Right cardiac atrium (tissue), 5 donors: ENCODE measurements around the gene VAV3. TPM values are rescaled to one million over a fixed set of nuclear protein-coding genes. Genes with fewer than 3 reads are reported as not detected.
A peak's percentile ranks its signal among the peaks of the same experiment; 100 is the strongest.

Experiments used
- ATAC-seq, 2 donors: fragments of 200-7000 bp; cut with Tn5 transposase; one replicate each; pipeline versions ENCODE4 v1.8.0 to v1.9.1; 2020; ENCODE audit warnings: moderate library complexity in 2 of 2, mild to moderate bottlenecking in 1 of 2
- DNase-seq, 3 donors: peaks; one replicate each; pipeline ENCODE4 v3.0.0-alpha.2; 2020
- H3K27ac ChIP-seq: one replicate; pipeline ENCODE4 v1.5.1; 2013; ENCODE audit warnings: mild to moderate bottlenecking, low read length, control low read depth, moderate library complexity
- H3K27me3 ChIP-seq: one replicate; pipeline ENCODE4 v1.6.1; 2013; ENCODE audit not compliant: control insufficient read depth, insufficient read depth
- H3K4me1 ChIP-seq: one replicate; pipeline ENCODE4 v1.6.1; 2013; ENCODE audit warnings: low read length; ENCODE audit not compliant: control insufficient read depth, insufficient read depth
- H3K4me3 ChIP-seq: one replicate; pipeline ENCODE4 v1.5.1; 2013; ENCODE audit warnings: low read length, control low read depth
- H3K9me3 ChIP-seq: one replicate; pipeline ENCODE4 v1.6.1; 2013; ENCODE audit warnings: low read length; ENCODE audit not compliant: control insufficient read depth
- WGBS: extraction: QIAGEN DNeasy Blood & Tissue Kit; methylation state at CpG from one replicate; pipeline ENCODE4 v1.1.7; 2013; 5-methylcytosine and 5-hydroxymethylcytosine counted together
- intact Hi-C, 4 donors: fragments of 100-400 bp; cut with DNase I; formaldehyde crosslinking; loops; one replicate each; pipeline versions ENCODE4 v1.11.0 to v1.14.0; 2022 to 2023
- polyA plus RNA-seq: library from polyadenylated mRNA; stranded (reverse); fragments of 200-250 nt; gene quantifications from one replicate; pipeline ENCODE4 v1.2.3, GENCODE V29; 2013
- total RNA-seq, 4 donors: library from RNA; stranded (reverse); fragmentation: NEBNext Ultra II Directional; extraction: Animal tissue kit (Norgen Biotek cat#: 25700); gene quantifications; one replicate each; pipeline ENCODE4 v1.2.1, GENCODE V29; 2021
- donor health status: healthy with polysubstance abuse.
- donor health status: DM: no; HTN: yes; CAD: no.
- donor health status: DM: no; HTN: no; CAD: no.
- donor health status: DM: no; HTN: yes; CAD: no; lungs with severe emphysema.
- donor health status: DM: yes; HTN: yes; CAD: no.

Gene VAV3
- total and polyA plus RNA-seq, 5 donors = 0.79 to 4.0 (median 2.7) TPM

DNA sequence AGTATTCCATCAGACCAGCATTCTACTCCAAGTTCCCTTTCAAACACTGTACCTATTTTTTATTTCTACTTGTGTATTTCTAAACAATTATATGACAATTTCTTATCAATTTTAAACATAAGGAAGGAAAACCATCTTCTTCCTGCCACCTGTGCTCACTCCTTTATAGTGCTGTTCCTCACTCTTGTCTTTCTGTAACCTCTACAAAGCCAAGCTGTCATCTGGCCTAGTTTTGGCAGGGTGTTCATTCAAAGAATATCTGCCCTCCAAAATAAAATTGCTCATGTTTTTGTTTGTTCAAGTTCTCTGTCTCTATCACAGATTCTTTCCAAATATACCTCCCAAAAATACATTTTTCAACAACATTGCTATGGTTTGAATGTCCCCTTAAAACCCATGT, 360.2 kb downstream of the VAV3 start:
- no peaks in the 10 kb centered on the region for H3K9me3 ChIP-seq
- no peak overlapping the region for H3K4me3 ChIP-seq
- H3K4me1 ChIP-seq = no peaks in the 10 kb centered on the region
- intact Hi-C loops = no loop called here
- DNase-seq (no peak), ATAC-seq (no peak)
- no peak overlapping the region for H3K27ac ChIP-seq
- no peaks in the 10 kb centered on the region for H3K27me3 ChIP-seq

DNA sequence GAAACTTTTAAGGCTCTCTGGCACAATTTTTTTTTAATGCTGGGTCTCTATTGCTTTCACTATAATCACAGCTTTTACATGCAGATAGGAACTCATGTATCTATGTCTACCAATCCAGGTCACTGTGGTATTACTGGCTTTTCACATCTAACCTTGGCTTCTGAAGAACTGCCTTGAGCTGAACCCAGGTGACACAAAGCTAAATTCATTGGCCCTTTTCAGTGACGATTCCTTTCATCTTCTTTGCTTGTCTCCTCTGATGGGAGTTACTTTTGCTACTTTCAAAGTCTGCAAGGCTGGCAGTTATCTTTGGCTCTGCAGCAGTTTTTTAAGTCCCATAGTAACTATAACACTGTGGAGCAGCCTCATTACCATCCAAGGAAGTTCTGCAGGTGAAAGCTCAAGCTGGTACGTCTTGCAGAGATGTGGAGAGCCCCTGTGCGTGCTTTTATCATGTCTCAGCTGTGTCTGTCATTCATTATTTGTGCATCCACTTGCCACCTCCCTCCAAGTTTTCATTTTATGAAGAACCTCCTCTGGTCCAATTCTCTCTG, 364.3 kb downstream of the VAV3 start:
- no peaks in the 10 kb centered on the region for H3K27me3 ChIP-seq
- WGBS = 84% methylated on average over 3 of the region's 3 CpGs
- ATAC-seq (no peak), DNase-seq (no peak)
- H3K4me1 ChIP-seq = no peaks in the 10 kb centered on the region
- intact Hi-C loops = no loop called here
- H3K4me3 ChIP-seq = no peak overlapping the region
- H3K27ac ChIP-seq = no peak overlapping the region
- H3K9me3 ChIP-seq = no peaks in the 10 kb centered on the region

- Histone ChIP-seq H3K27ac (no peak overlapping the region), H3K9me3 (no peaks in the 10 kb centered on the region), H3K4me1 (no peaks in the 10 kb centered on the region), H3K4me3 (no peak overlapping the region), H3K27me3 (no peaks in the 10 kb centered on the region)
- DNase-seq = no peak
- WGBS = 70% methylated on average over 3 of the region's 3 CpGs
- ATAC-seq = no peak
- intact Hi-C loops = no loop called here
These were observed 365.8 kb downstream of the VAV3 start for GRCh38 chr1:107599220-107599619.

- intact Hi-C loops = no loop called here
- DNase-seq (no peak), ATAC-seq (no peak)
- H3K4me1 ChIP-seq = no peaks in the 10 kb centered on the region
- no peaks in the 10 kb centered on the region for H3K27me3 ChIP-seq
- no peak overlapping the region for H3K27ac ChIP-seq
- H3K9me3 ChIP-seq = no peaks in the 10 kb centered on the region
- no peak overlapping the region for H3K4me3 ChIP-seq
These were observed 367.7 kb downstream of the VAV3 start for GRCh38 chr1:107597290-107597689.

- Histone ChIP-seq H3K27me3 (no peaks in the 10 kb centered on the region), H3K27ac (no peak overlapping the region), H3K9me3 (no peaks in the 10 kb centered on the region), H3K4me1 (no peaks in the 10 kb centered on the region), H3K4me3 (no peak overlapping the region)
- DNase-seq = no peak
- WGBS = 95% methylated on average over 1 of the region's 1 CpG
- no peak for ATAC-seq
- intact Hi-C loops = no loop called here
These were observed 370.4 kb downstream of the VAV3 start for GRCh38 chr1:107594536-107594935.

DNA sequence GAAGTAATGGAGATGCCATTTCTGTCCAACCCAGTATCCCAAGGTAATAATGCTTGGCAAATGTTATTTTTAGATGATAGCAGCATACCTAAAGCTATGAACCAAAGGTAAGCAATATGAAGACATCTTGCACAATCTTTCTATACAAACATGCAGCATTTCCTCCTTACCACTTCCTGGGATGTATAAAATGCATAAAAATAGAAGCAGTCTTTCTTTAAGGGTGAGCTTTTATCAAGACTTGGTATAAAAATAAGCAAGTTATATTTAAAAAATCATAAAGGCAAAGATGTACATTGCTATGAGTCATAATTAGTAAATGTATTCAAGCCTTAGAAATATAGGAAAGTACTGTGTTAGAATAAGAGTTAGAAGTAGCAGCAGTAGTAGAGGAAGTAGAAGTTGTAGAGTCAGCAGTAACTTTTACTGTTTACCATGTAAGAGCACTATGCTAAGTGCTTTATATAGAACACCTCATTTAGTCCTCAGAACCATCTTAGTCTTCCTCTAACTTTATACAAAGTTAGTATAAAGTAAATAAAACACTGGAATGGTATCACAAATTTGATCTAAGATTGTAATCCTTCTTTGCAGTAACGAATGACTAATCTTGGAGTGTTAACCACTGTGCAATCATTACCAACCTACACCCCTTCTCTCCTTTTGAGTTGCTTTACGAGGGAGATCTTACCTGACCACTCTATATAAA, 371.3 kb downstream of the VAV3 start:
- Histone ChIP-seq H3K9me3 (no peaks in the 10 kb centered on the region), H3K4me1 (no peaks in the 10 kb centered on the region), H3K27me3 (no peaks in the 10 kb centered on the region), H3K4me3 (no peak overlapping the region), H3K27ac (no peak overlapping the region)
- DNase-seq (no peak), ATAC-seq (peak in 1 of 2 donors; percentile 36)
- intact Hi-C loops = no loop called here
- WGBS = 82% methylated on average over 2 of the region's 2 CpGs

GRCh38 chr1:107590900-107591622, 373.9 kb downstream of the VAV3 start:
- DNase-seq = no peak
- H3K4me3 ChIP-seq = no peak overlapping the region
- H3K27ac ChIP-seq = no peak overlapping the region
- no peaks in the 10 kb centered on the region for H3K4me1 ChIP-seq
- H3K9me3 ChIP-seq = no peaks in the 10 kb centered on the region
- WGBS = 73% methylated on average over 4 of the region's 4 CpGs
- no peaks in the 10 kb centered on the region for H3K27me3 ChIP-seq
- intact Hi-C loops = no loop called here
- ATAC-seq = no peak

DNA sequence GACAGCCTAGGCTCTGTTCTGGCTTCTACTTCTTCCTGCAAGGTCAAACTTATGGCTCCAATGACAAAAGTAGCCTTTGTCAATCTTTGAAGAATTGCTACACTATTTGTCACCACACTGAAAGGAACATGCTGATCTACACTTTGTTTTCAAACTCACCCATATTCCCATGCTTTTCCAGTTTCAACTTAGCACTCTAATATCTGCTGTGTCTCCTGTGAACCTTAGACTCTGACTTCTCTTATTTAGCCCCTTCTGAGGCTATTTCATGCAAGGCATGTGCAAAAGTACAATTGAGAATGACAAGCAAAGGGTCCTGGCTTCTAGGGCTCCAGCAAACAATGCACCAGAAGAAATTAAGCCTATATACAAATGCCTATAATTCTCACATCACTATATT, 374.9 kb downstream of the VAV3 start:
- intact Hi-C loops = no loop called here
- Histone ChIP-seq H3K4me1 (no peaks in the 10 kb centered on the region), H3K9me3 (no peaks in the 10 kb centered on the region), H3K27me3 (no peaks in the 10 kb centered on the region), H3K27ac (no peak overlapping the region), H3K4me3 (no peak overlapping the region)
- ATAC-seq (no peak), DNase-seq (no peak)

DNA sequence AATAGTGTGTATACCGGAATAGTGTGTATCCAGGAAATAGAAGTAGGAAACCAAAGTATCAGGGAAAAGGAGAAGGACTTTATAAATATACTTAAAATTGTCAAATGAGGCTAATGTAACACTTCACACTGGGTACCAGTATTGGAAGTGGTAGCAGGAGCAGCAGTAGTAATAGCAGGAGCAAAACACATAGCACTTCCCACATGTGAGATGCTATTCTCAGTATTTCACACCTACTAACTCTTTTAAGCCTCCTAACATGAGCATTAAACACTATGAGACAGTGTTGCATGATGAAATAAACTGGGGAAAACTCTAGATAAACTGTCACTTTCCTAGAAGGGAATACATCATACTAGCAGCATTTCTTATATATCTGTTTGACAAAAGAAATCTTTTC, 376.7 kb downstream of the VAV3 start:
- 99% methylated on average over 1 of the region's 1 CpG for WGBS

DNA sequence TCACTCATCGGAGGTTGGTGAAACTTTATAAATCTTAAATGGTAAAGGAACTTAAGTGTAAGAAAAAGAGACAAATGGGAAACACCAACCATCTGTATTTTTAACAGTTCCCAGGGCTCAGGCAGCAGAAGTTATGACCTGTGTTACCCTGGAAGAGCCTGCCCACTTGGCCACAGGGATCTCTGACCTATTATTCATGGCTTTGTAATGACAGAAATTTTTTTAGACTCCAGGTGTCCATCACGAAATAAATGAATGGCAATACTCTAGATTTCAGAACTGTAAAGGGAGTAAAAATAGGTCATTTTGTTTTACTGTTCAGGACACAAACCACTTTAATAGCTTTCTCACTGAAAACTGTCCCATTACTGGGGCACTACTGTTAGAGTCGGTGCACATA, 389.8 kb downstream of the VAV3 start:
- Histone ChIP-seq H3K4me1 (no peaks in the 10 kb centered on the region), H3K9me3 (no peaks in the 10 kb centered on the region), H3K4me3 (no peak overlapping the region), H3K27me3 (no peaks in the 10 kb centered on the region), H3K27ac (no peak overlapping the region)
- ATAC-seq (no peak), DNase-seq (no peak)
- intact Hi-C loops = no loop called here
- 96% methylated on average over 3 of the region's 3 CpGs for WGBS

More for the DNA sequence above, 376.7 kb downstream of the VAV3 start:
- Histone ChIP-seq H3K4me1 (no peaks in the 10 kb centered on the region), H3K9me3 (no peaks in the 10 kb centered on the region), H3K27ac (no peak overlapping the region), H3K4me3 (no peak overlapping the region), H3K27me3 (no peaks in the 10 kb centered on the region)
- ATAC-seq = no peak
- no peak for DNase-seq
- intact Hi-C loops = no loop called here

- ATAC-seq = no peak
- DNase-seq = no peak
- 89% methylated on average over 6 of the region's 6 CpGs for WGBS
- intact Hi-C loops = no loop called here
- Histone ChIP-seq H3K27me3 (no peaks in the 10 kb centered on the region), H3K4me1 (no peaks in the 10 kb centered on the region), H3K4me3 (no peak overlapping the region), H3K9me3 (no peaks in the 10 kb centered on the region), H3K27ac (no peak overlapping the region)
These were observed 390.9 kb downstream of the VAV3 start for GRCh38 chr1:107574044-107574443.
